Measurements from ENCODE around the gene BID. TPM values are rescaled to one million over a fixed set of nuclear protein-coding genes. Genes with fewer than 3 reads are reported as not detected.

Gene BID
- total RNA-seq, 1 experiment from 2014 or later: 23.2 TPM

DNA sequence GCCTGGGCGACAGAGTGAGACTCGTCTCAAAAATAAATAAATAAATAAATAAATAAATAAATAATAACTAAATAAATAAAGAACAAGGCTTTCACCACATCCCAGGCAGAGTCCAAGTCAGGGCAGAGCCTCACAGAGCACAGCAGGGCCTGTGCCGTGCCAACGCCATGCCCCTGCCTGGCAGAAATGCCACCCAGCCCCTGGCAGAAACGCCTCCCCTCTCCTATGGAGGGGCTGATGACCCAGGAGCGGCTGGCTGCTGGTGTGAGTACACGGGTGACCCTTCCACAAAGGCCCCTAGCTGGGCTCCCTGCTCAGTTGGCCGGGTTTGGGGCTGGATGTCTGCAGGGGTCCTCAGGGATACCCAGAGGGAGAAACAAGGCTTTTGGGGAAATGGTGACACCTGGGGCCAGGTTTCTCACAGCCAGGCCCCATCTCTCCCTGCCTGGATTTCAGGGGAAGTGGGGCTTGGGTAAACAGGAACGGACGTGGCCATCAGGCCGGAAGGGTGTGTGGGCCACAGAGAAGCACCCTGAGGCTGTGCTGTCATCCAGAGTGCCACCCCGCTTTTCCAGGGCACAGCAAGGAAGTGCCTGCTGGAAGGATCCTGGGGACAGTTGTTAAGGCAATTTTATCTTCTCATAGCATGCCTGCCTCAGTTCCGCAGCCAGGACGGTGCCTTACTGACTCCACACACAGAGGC is 5.1 kb downstream of the BID start:
- Mint-ChIP-seq H3K27ac (no peak overlapping the region; a peak in 1 of 7 replicates), H3K9me3 (no peaks in the 10 kb centered on the region)
- peaks cover 2% of the 10 kb centered on the region; the same call in 1 of the 2 replicates for H3K79me2 ChIP-seq (ENCODE audit: insufficient read depth, low read length)

More for the DNA sequence above, 5.1 kb downstream of the BID start:
- H3K36me3 Mint-ChIP-seq (ENCODE audit: insufficient read depth in 1 of 3, low read depth in 3 of 3): peaks cover 0 to 4% (median 1%) of the 10 kb centered on the region in 3 experiments; a peak in 2 of 7 replicates
- H3K23ac ChIP-seq (ENCODE audit: insufficient read length, low read depth, low read length): no peak overlapping the region
- no peak overlapping the region for H3K56ac ChIP-seq (ENCODE audit: insufficient read length, low read depth, low read length)
- H2BK15ac ChIP-seq (ENCODE audit: low read depth, low read length): no peak overlapping the region
- no peak overlapping the region for H4K8ac ChIP-seq (replicated peaks; ENCODE audit: insufficient read length, low read depth, low read length)
- H3K27ac ChIP-seq (ENCODE audit: insufficient read length, low read depth, low read length): no peak overlapping the region
- no peaks in the 10 kb centered on the region for H3K79me1 ChIP-seq (ENCODE audit: insufficient read depth, low read depth, low read length, poor library complexity, severe bottlenecking)
- no peak overlapping the region for H4K91ac ChIP-seq (ENCODE audit: insufficient read length, low read depth, low read length)
- TF ChIP-seq, protein P1, sequence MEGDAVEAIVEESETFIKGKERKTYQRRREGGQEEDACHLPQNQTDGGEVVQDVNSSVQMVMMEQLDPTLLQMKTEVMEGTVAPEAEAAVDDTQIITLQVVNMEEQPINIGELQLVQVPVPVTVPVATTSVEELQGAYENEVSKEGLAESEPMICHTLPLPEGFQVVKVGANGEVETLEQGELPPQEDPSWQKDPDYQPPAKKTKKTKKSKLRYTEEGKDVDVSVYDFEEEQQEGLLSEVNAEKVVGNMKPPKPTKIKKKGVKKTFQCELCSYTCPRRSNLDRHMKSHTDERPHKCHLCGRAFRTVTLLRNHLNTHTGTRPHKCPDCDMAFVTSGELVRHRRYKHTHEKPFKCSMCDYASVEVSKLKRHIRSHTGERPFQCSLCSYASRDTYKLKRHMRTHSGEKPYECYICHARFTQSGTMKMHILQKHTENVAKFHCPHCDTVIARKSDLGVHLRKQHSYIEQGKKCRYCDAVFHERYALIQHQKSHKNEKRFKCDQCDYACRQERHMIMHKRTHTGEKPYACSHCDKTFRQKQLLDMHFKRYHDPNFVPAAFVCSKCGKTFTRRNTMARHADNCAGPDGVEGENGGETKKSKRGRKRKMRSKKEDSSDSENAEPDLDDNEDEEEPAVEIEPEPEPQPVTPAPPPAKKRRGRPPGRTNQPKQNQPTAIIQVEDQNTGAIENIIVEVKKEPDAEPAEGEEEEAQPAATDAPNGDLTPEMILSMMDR (conservative IDR thresholded peaks at IDR 0.05): no peak
- H2AFZ ChIP-seq (ENCODE audit: low read length): no peak overlapping the region
- peaks cover 21 to 22% of the 10 kb centered on the region in 2 experiments for H3K4me1 Mint-ChIP-seq
- H3K23me2 ChIP-seq (ENCODE audit: insufficient read length, low read depth, low read length, poor library complexity, severe bottlenecking): peaks cover 11% of the 10 kb centered on the region
- no peak overlapping the region for H3K18ac ChIP-seq (ENCODE audit: insufficient read length, low read depth, low read length)
- no peak overlapping the region for H2BK5ac ChIP-seq (ENCODE audit: insufficient read length, low read length)
- H2BK20ac ChIP-seq (ENCODE audit: low read depth, low read length, poor library complexity, severe bottlenecking): no peak overlapping the region
- H3K27me3 ChIP-seq (ENCODE audit: insufficient read depth, low read length): no peaks in the 10 kb centered on the region
- no peak overlapping the region for H4K5ac ChIP-seq (ENCODE audit: insufficient read length, low read depth, low read length)
- no peaks in the 10 kb centered on the region for H4K20me1 ChIP-seq (ENCODE audit: control insufficient read depth, insufficient read depth, insufficient read length)
- peaks cover 7% of the 10 kb centered on the region for H3K27me3 Mint-ChIP-seq (ENCODE audit: low read depth)
- no peak overlapping the region for H3K4me3 Mint-ChIP-seq
- H3K4me2 ChIP-seq (ENCODE audit: insufficient read depth, insufficient read length, low read length): no peak overlapping the region
- no peak overlapping the region for H3K4ac ChIP-seq (ENCODE audit: low read depth, low read length)
- H3K14ac ChIP-seq (ENCODE audit: insufficient read depth, low read length): no peak overlapping the region
- WGBS (ENCODE audit: extremely low coverage, insufficient read length, low lambda C conversion rate): no CpG with 5 or more reads among the region's 14 CpGs
- no peak for DNase-seq
- no peak overlapping the region for H3K9ac ChIP-seq (ENCODE audit: extremely low read depth, insufficient read length, low read length)
- no peak overlapping the region for H3T11ph ChIP-seq (ENCODE audit: low read length)
- no peak overlapping the region for H2BK120ac ChIP-seq (ENCODE audit: low read depth, low read length, poor library complexity, severe bottlenecking)
- H2BK12ac ChIP-seq (ENCODE audit: insufficient read length, low read depth, low read length): no peak overlapping the region
- H3K4me1 ChIP-seq (ENCODE audit: insufficient read depth, low read length): peaks cover 5% of the 10 kb centered on the region; the same call in 1 of the 2 replicates
- no peaks in the 10 kb centered on the region for H3K9me3 ChIP-seq (ENCODE audit: control insufficient read depth, low read depth, low read length)
- no peak overlapping the region for H2AK5ac ChIP-seq (ENCODE audit: insufficient read length, low read length)

All from H9 (cell line).